IMR-90 (cell line): ENCODE measurements around the gene PSMD1. TPM values are rescaled to one million over a fixed set of nuclear protein-coding genes. Genes with fewer than 3 reads are reported as not detected.
"Not testable (repeated sequence)": the region's sequence is repeated elsewhere in the genome, so short reads cannot be mapped to it uniquely, and the experiment has no call there.

ENCODE experiments used
- ATAC-seq: fragments of 200-7000 bp; cut with Tn5 transposase; 2 replicates; pipeline ENCODE4 v1.9.1; 2020; ENCODE audit warnings: low read depth, mild to moderate bottlenecking, moderate library complexity
- BruUV-seq: library from RNA; stranded (reverse); fragments of 400-500 nt; replicated peaks from 2 replicates; lab custom pipeline; 2021; lab: Mats Ljungman, UMichigan
- CTCF ChIA-PET: fragments of 300-600 bp; formaldehyde crosslinking; extraction: SDS; loops from one replicate; lab custom pipeline; 2021; ENCODE audit warnings: antibody characterized with exemption; lab: Yijun Ruan, JAX
- POLR2A ChIA-PET: fragments of 300-600 bp; sonication (Branson Sonifier 250); formaldehyde crosslinking; loops from one replicate; lab custom pipeline; 2022; ENCODE audit warnings: antibody characterized with exemption; ENCODE audit not compliant: unreplicated experiment; lab: Charles Lee
- DNase-seq: peaks from one replicate; pipeline ENCODE4 v3.0.0; 2013
- H2AFZ ChIP-seq: replicated peaks from 2 replicates; pipeline ENCODE3; 2013; ENCODE audit warnings: low read length, mild to moderate bottlenecking; ENCODE audit not compliant: poor library complexity
- H2AK5ac ChIP-seq: 2 replicates; pipeline ENCODE4 v1.6.1; 2013; ENCODE audit warnings: low read depth, low read length, inconsistent platforms
- H2AK9ac ChIP-seq: replicated peaks from 2 replicates; pipeline ENCODE3; 2013; ENCODE audit warnings: mild to moderate bottlenecking, low read depth, low read length, moderate library complexity; ENCODE audit not compliant: poor library complexity
- H2BK120ac ChIP-seq: 2 replicates; pipeline ENCODE4 v1.6.1; 2013; ENCODE audit warnings: low read depth, low read length, inconsistent platforms
- H2BK15ac ChIP-seq: 3 replicates; pipeline ENCODE4 v1.6.1; 2013; ENCODE audit warnings: low read depth, low read length, inconsistent platforms
- H2BK20ac ChIP-seq: 2 replicates; pipeline ENCODE4 v1.6.1; 2013; ENCODE audit warnings: low read depth, mild to moderate bottlenecking, inconsistent platforms, low read length, moderate library complexity
- H2BK5ac ChIP-seq: 2 replicates; pipeline ENCODE4 v1.6.1; 2013; ENCODE audit warnings: mild to moderate bottlenecking, low read depth, low read length, inconsistent platforms; ENCODE audit not compliant: poor library complexity, severe bottlenecking
- H3K14ac ChIP-seq: replicated peaks from 2 replicates; pipeline ENCODE4 v1.6.1; 2013; ENCODE audit warnings: low read depth, low read length, inconsistent platforms
- H3K18ac ChIP-seq: 2 replicates; pipeline ENCODE4 v1.6.1; 2013; ENCODE audit warnings: low read depth, low read length, control low read depth
- H3K23ac ChIP-seq: 2 replicates; pipeline ENCODE4 v1.6.1; 2013; ENCODE audit warnings: low read depth, low read length, inconsistent platforms
- H3K27ac ChIP-seq: 2 replicates; pipeline ENCODE4 v1.5.1; 2013; ENCODE audit warnings: mild to moderate bottlenecking, control low read depth, low read length; ENCODE audit not compliant: insufficient read depth
- H3K27me3 ChIP-seq: 2 replicates; pipeline ENCODE4 v1.6.1; 2013; ENCODE audit warnings: low read length; ENCODE audit not compliant: control insufficient read depth, insufficient read depth
- H3K36me3 ChIP-seq: 2 replicates; pipeline ENCODE4 v1.6.1; 2013; ENCODE audit warnings: low read length, mixed read lengths; ENCODE audit not compliant: control insufficient read depth, insufficient read depth
- H3K4ac ChIP-seq: 2 replicates; pipeline ENCODE4 v1.6.1; 2013; ENCODE audit warnings: low read depth, low read length, inconsistent platforms
- H3K4me1 ChIP-seq: 2 replicates; pipeline ENCODE4 v1.6.1; 2013; ENCODE audit warnings: low read length, mixed read lengths; ENCODE audit not compliant: control insufficient read depth, insufficient read depth
- H3K4me2 ChIP-seq: 2 replicates; pipeline ENCODE4 v1.6.1; 2013; ENCODE audit warnings: low read depth, mild to moderate bottlenecking, control low read depth, low read length, moderate library complexity
- H3K4me3 ChIP-seq: 2 replicates; pipeline ENCODE4 v1.5.1; 2013; ENCODE audit warnings: low read depth, mild to moderate bottlenecking, control low read depth, low read length, moderate library complexity; ENCODE audit not compliant: insufficient read depth
- H3K56ac ChIP-seq: 2 replicates; pipeline ENCODE4 v1.6.1; 2013; ENCODE audit warnings: low read length, inconsistent platforms; ENCODE audit not compliant: insufficient read depth; ENCODE audit errors: extremely low read depth
- H3K79me1 ChIP-seq, 2 experiments: 2 replicates each; pipeline ENCODE4 v1.6.1; 2013; ENCODE audit warnings: low read length in 2 of 2, inconsistent platforms in 1 of 2, low read depth in 1 of 2
- H3K9ac ChIP-seq: 2 replicates; pipeline ENCODE4 v1.6.1; 2013; ENCODE audit warnings: low read depth, low read length, control low read depth
- H3K9me1 ChIP-seq: 2 replicates; pipeline ENCODE4 v1.6.1; 2013; ENCODE audit warnings: low read length, inconsistent platforms; ENCODE audit not compliant: insufficient read depth
- H3K9me3 ChIP-seq: 2 replicates; pipeline ENCODE4 v1.6.1; 2013; ENCODE audit warnings: low read length; ENCODE audit not compliant: control insufficient read depth, insufficient read depth
- H4K20me1 ChIP-seq: 2 replicates; pipeline ENCODE4 v1.6.1; 2013; ENCODE audit warnings: low read length, inconsistent platforms; ENCODE audit not compliant: insufficient read depth
- H4K5ac ChIP-seq: 2 replicates; pipeline ENCODE4 v1.6.1; 2013; ENCODE audit warnings: mild to moderate bottlenecking, low read depth, low read length, control low read depth
- H4K8ac ChIP-seq, 2 experiments: 2 replicates each; pipeline ENCODE4 v1.6.1; 2013; ENCODE audit warnings: low read depth in 2 of 2, low read length in 2 of 2, control low read depth in 1 of 2, inconsistent platforms in 1 of 2
- H4K91ac ChIP-seq: 2 replicates; pipeline ENCODE4 v1.6.1; 2013; ENCODE audit warnings: low read depth, low read length, inconsistent platforms; ENCODE audit not compliant: insufficient read depth
- RAD21 ChIP-seq: IDR thresholded peaks from 2 replicates; pipeline ENCODE4 v1.6.1; 2012; ENCODE audit warnings: low read length, improper control_type of control experiment
- RCOR1 ChIP-seq: IDR thresholded peaks from 2 replicates; pipeline ENCODE4 v1.6.1; 2012; ENCODE audit warnings: mild to moderate bottlenecking, low read length, improper control_type of control experiment; ENCODE audit not compliant: insufficient replicate concordance
- WGBS, 2 experiments: methylation state at CpG; one replicate each; pipeline versions ENCODE4 v1.1.5 to v1.1.7; 2013; ENCODE audit warnings: missing lambda C conversion rate in 2 of 2; ENCODE audit not compliant: insufficient read length in 1 of 2; ENCODE audit errors: extremely low coverage in 2 of 2; 5-methylcytosine and 5-hydroxymethylcytosine counted together
- dilution Hi-C: fragments of 300-500 bp; cut with HindIII; formaldehyde crosslinking; loops from one replicate; pipeline ENCODE4 v1.14.3; 2018; ENCODE audit warnings: low sequenced_read_pairs; ENCODE audit not compliant: unreplicated experiment
- in situ Hi-C: fragments of 300-500 bp; cut with MboI; formaldehyde crosslinking; loops from 3 replicates; pipeline ENCODE4 v1.14.3; 2019; ENCODE audit warnings: low sequenced_read_pairs, inconsistent platforms, mixed read lengths
- intact Hi-C: fragments of 100-400 bp; cut with micrococcal nuclease; formaldehyde crosslinking; loops from 2 replicates; pipeline ENCODE4 v1.10.0; 2022
- polyA plus RNA-seq, 3 experiments: library from polyadenylated mRNA; depleted of rRNA; stranded (reverse); fragments of >200 nt; gene quantifications; 2 replicates each; pipeline ENCODE4 v1.2.3, GENCODE V29; 2012; ENCODE audit warnings: low replicate concordance in 1 of 3
- total RNA-seq: library from RNA; depleted of rRNA; stranded (reverse); fragments of >200 nt; gene quantifications from 2 replicates; pipeline ENCODE4 v1.2.3, GENCODE V29; 2012

The PSMD1 gene
- total and polyA plus RNA-seq, 2 of the 4 experiments (the other 2 are of a cell fraction), result 89.8 to 181 TPM

GRCh38 chr2:231177156-231178025 is 120.7 kb downstream of the PSMD1 start (continued):
- TF ChIP-seq RAD21 (no peak), RCOR1 (no peak)

- CTCF ChIA-PET, result interaction anchor here (1.2 kb wide), 1 partner anchor 75 kb away, joined by 3 read pairs; no protein-coding TSS in a partner anchor
- H3K9me3 ChIP-seq, H3K4ac ChIP-seq, DNase-seq, H3K79me1 ChIP-seq, H3K4me2 ChIP-seq, BruUV-seq, H4K5ac ChIP-seq, H2BK5ac ChIP-seq, H3K56ac ChIP-seq, H2BK15ac ChIP-seq, in situ Hi-C loops, H3K27me3 ChIP-seq, POLR2A ChIA-PET, dilution Hi-C loops, H4K91ac ChIP-seq, H3K27ac ChIP-seq, H3K4me3 ChIP-seq, H3K36me3 ChIP-seq, H2AK5ac ChIP-seq, H3K18ac ChIP-seq, H3K23ac ChIP-seq, H2AFZ ChIP-seq, H3K9ac ChIP-seq, H4K20me1 ChIP-seq, H2AK9ac ChIP-seq, ATAC-seq, H3K9me1 ChIP-seq, H4K8ac ChIP-seq, H3K14ac ChIP-seq, H2BK20ac ChIP-seq, H3K4me1 ChIP-seq: not testable (repeated sequence)
- peak overlapping the region; percentile 20; the same call in 1 of the 2 replicates for H2BK120ac ChIP-seq
- intact Hi-C loops, result loop anchor here (1.0 kb wide), 1 partner anchor 11 kb away; no protein-coding TSS in a partner anchor
- WGBS, 2 experiments, result 100% methylated on average over 2 of the region's 5 CpGs; no CpG with 5 or more reads in 1 of the 2 experiments
Observed at GRCh38 chr2:231178805-231179204, 122.1 kb downstream of the PSMD1 start.
